DOHH2 (cell line): ENCODE results near the gene CPED1.

Experiments used
- H3F3A ChIP-seq: fragments of 200-600 bp; sonication (generic), shearing (Covaris generic); 2 replicates; pipeline ENCODE4 v1.6.0; 2016; ENCODE audit warnings: antibody characterized with exemption, mild to moderate bottlenecking; ENCODE audit not compliant: control insufficient read depth, insufficient read depth
- H3K27ac ChIP-seq: fragments of 200-600 bp; sonication (generic); 2 replicates; pipeline ENCODE4 v1.5.1; 2014; ENCODE audit warnings: low read depth, mild to moderate bottlenecking, low read length, moderate library complexity
- H3K27me3 ChIP-seq: fragments of 200-600 bp; sonication (generic); 2 replicates; pipeline ENCODE4 v1.6.1; 2014; ENCODE audit warnings: mild to moderate bottlenecking, low read length, mixed read lengths; ENCODE audit not compliant: control insufficient read depth
- H3K36me3 ChIP-seq: fragments of 200-600 bp; sonication (generic); 2 replicates; pipeline ENCODE4 v1.6.1; 2014; ENCODE audit warnings: mild to moderate bottlenecking, low read length, moderate library complexity, mixed read lengths; ENCODE audit not compliant: control insufficient read depth
- H3K4me1 ChIP-seq: fragments of 200-600 bp; sonication (generic); 2 replicates; pipeline ENCODE4 v1.6.1; 2014; ENCODE audit warnings: mild to moderate bottlenecking, low read length, mixed read lengths; ENCODE audit not compliant: control insufficient read depth
- H3K4me2 ChIP-seq: fragments of 200-600 bp; sonication (generic); 2 replicates; pipeline ENCODE4 v1.6.0; 2014; ENCODE audit warnings: mild to moderate bottlenecking, low read length, moderate library complexity
- H3K4me3 ChIP-seq: fragments of 200-600 bp; sonication (generic); 2 replicates; pipeline ENCODE4 v1.5.1; 2014; ENCODE audit warnings: mild to moderate bottlenecking, low read length, mixed read lengths
- H3K79me2 ChIP-seq: fragments of 200-600 bp; sonication (generic); 2 replicates; pipeline ENCODE4 v1.6.1; 2014; ENCODE audit warnings: mild to moderate bottlenecking, low read length, mixed read lengths; ENCODE audit not compliant: control insufficient read depth
- H3K9me2 ChIP-seq: fragments of 200-600 bp; sonication (generic); replicated peaks from 2 replicates; pipeline ENCODE4 v1.6.1; 2014; ENCODE audit warnings: mild to moderate bottlenecking, low read length, mixed read lengths; ENCODE audit not compliant: control insufficient read depth
- H3K9me3 ChIP-seq: fragments of 200-600 bp; sonication (generic); 2 replicates; pipeline ENCODE4 v1.6.1; 2014; ENCODE audit warnings: antibody characterized with exemption, low read length, mixed read lengths; ENCODE audit not compliant: control insufficient read depth, insufficient read depth
- H4K20me1 ChIP-seq: fragments of 200-600 bp; sonication (generic); 2 replicates; pipeline ENCODE4 v1.6.0; 2014; ENCODE audit warnings: low read depth, mild to moderate bottlenecking, antibody characterized with exemption, low read length, moderate library complexity; ENCODE audit not compliant: control insufficient read depth, insufficient read depth
- EZH2phosphoT487 ChIP-seq: fragments of 200-600 bp; sonication (generic); IDR thresholded peaks from 2 replicates; pipeline ENCODE4 v1.6.1; 2017; ENCODE audit warnings: borderline replicate concordance, mild to moderate bottlenecking, antibody characterized with exemption, low read length, moderate library complexity, mixed read lengths
- TF ChIP-seq, protein P1 (sequence below): fragments of 200-600 bp; sonication (generic); IDR thresholded peaks from one replicate; pipeline ENCODE4 v1.5.1; 2014; ENCODE audit warnings: antibody characterized with exemption, mild to moderate bottlenecking, low read depth, low read length; ENCODE audit not compliant: poor library complexity, severe bottlenecking

The CPED1 gene

DNA sequence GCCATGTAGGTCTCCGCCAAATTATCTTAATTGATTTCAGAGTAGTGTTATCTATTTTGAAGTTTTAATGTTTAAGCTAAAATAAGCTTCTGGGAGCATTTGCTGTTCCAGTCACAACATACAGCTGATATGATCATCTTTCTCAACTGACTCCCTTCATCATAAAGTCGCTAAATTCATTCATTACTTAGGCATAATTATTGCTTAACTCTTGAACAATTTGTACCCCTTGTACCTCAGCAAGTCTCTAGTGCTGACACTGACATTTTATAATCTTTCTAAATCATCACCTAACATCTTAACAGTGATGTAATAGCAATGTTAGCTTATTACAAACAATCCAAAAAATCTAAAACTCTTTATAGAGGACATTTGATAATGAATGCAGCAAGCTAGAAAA, 286.0 kb downstream of the CPED1 start:
- Histone ChIP-seq H3K27ac (no peak overlapping the region), H3K79me2 (no peaks in the 10 kb centered on the region), H3K27me3 (no peaks in the 10 kb centered on the region), H3F3A (no peaks in the 10 kb centered on the region), H3K36me3 (no peaks in the 10 kb centered on the region), H4K20me1 (no peaks in the 10 kb centered on the region), H3K9me2 (no peaks in the 10 kb centered on the region), H3K9me3 (no peaks in the 10 kb centered on the region), H3K4me1 (no peaks in the 10 kb centered on the region), H3K4me3 (no peak overlapping the region), H3K4me2 (no peak overlapping the region)
- no peak for TF ChIP-seq EZH2phosphoT487
- TF ChIP-seq, protein P1, sequence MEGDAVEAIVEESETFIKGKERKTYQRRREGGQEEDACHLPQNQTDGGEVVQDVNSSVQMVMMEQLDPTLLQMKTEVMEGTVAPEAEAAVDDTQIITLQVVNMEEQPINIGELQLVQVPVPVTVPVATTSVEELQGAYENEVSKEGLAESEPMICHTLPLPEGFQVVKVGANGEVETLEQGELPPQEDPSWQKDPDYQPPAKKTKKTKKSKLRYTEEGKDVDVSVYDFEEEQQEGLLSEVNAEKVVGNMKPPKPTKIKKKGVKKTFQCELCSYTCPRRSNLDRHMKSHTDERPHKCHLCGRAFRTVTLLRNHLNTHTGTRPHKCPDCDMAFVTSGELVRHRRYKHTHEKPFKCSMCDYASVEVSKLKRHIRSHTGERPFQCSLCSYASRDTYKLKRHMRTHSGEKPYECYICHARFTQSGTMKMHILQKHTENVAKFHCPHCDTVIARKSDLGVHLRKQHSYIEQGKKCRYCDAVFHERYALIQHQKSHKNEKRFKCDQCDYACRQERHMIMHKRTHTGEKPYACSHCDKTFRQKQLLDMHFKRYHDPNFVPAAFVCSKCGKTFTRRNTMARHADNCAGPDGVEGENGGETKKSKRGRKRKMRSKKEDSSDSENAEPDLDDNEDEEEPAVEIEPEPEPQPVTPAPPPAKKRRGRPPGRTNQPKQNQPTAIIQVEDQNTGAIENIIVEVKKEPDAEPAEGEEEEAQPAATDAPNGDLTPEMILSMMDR: no peak

DNA sequence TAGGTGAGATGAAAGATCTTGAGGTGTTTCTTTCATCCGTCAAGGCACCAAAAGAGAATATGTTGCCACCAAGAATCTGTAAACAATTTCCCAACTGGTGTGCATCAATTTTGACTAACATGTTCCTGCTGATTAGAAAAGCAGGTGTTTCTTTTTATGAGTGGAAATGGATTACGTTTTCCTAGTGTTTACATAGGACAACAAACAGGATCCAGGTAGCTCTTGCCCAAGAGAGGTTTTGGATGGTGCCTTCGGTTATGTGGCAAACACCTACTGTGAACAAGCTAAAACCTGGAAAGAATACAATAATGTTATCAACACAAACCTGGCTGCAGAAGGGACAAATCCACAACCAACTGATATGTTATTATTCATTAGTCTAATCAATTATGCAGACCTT, 286.7 kb downstream of the CPED1 start:
- Histone ChIP-seq H3K9me3 (no peaks in the 10 kb centered on the region), H3K27ac (no peak overlapping the region), H3F3A (no peaks in the 10 kb centered on the region), H3K36me3 (no peaks in the 10 kb centered on the region), H3K4me2 (no peak overlapping the region), H3K27me3 (no peaks in the 10 kb centered on the region), H3K4me1 (no peaks in the 10 kb centered on the region), H3K79me2 (no peaks in the 10 kb centered on the region), H3K4me3 (no peak overlapping the region), H4K20me1 (no peaks in the 10 kb centered on the region), H3K9me2 (no peaks in the 10 kb centered on the region)
- TF ChIP-seq, protein P1: no peak
- no peak for TF ChIP-seq EZH2phosphoT487

DNA sequence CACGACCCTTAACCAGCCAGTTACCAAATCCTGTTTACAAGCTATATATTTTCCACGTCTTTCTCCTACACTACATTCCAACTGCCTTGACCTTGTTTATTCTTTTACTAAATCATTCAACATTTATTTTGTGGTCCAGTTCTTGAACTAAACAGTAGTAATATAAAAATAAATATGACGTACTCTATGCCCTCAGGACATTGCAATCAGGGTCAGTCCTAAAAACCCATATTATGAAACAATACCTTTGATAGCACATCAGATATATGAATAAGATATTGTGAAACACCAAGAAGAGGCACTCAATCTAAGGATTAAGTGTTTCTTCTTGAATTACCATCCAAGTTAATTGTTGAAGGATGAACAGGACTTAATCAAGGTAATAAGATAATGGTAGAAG, 287.8 kb downstream of the CPED1 start:
- no peaks in the 10 kb centered on the region for H3K4me1 ChIP-seq

More for the DNA sequence above, 287.8 kb downstream of the CPED1 start:
- Histone ChIP-seq H3K79me2 (no peaks in the 10 kb centered on the region), H3K9me2 (no peaks in the 10 kb centered on the region), H3K9me3 (no peaks in the 10 kb centered on the region), H4K20me1 (no peaks in the 10 kb centered on the region), H3K27ac (no peak overlapping the region), H3K4me2 (no peak overlapping the region), H3K36me3 (no peaks in the 10 kb centered on the region), H3F3A (no peaks in the 10 kb centered on the region), H3K4me3 (no peak overlapping the region), H3K27me3 (no peaks in the 10 kb centered on the region)
- TF ChIP-seq EZH2phosphoT487: no peak
- TF ChIP-seq, protein P1: no peak
